ENCODE measurements around the gene DCLK2. TPM values are rescaled to one million over a fixed set of nuclear protein-coding genes. Genes with fewer than 3 reads are reported as not detected.

The DCLK2 gene
- total and polyA plus RNA-seq, 5 donors = 7.3 to 15.3 (median 13.1) TPM

DNA sequence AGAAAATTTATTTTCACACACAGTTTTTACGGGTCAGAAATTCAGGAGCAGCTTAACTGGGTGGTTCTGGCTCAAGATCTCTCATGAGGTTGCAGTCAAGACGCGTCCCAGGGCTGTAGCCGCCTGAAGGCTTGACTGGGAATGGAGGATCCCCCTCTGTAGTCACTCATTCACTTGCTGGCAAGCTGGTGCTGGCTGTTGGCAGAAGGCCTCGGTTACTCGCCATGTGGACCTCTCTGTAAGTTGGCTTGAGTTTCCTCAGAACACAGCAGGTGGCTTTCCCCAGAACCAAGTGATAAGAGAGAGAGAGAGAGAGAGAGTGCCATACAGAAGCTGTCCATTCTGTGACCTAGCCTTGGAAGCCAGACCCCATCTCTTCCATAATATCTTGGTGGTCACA is 132.8 kb downstream of the DCLK2 start:
- no peaks in the 10 kb centered on the region for H3K4me1 ChIP-seq (ENCODE audit: control insufficient read depth, insufficient read depth, low read length)
- intact Hi-C loops (cut with DNase I) = loop anchor here in 3 of 4 donors (2.0 to 10.0 kb wide), 3 partner anchors 196 to 202 kb away; no protein-coding TSS in a partner anchor
- no peaks in the 10 kb centered on the region for H3K9me3 ChIP-seq (ENCODE audit: control insufficient read depth, low read length)
- no peak for DNase-seq
- no peaks in the 10 kb centered on the region for H3K27me3 ChIP-seq (ENCODE audit: control insufficient read depth, insufficient read depth)
- no peak overlapping the region for H3K4me3 ChIP-seq (ENCODE audit: low read length)
- WGBS = 83% methylated on average over 6 of the region's 6 CpGs
- no peak overlapping the region for H3K27ac ChIP-seq (ENCODE audit: low read length)
- ATAC-seq = no peak

DNA sequence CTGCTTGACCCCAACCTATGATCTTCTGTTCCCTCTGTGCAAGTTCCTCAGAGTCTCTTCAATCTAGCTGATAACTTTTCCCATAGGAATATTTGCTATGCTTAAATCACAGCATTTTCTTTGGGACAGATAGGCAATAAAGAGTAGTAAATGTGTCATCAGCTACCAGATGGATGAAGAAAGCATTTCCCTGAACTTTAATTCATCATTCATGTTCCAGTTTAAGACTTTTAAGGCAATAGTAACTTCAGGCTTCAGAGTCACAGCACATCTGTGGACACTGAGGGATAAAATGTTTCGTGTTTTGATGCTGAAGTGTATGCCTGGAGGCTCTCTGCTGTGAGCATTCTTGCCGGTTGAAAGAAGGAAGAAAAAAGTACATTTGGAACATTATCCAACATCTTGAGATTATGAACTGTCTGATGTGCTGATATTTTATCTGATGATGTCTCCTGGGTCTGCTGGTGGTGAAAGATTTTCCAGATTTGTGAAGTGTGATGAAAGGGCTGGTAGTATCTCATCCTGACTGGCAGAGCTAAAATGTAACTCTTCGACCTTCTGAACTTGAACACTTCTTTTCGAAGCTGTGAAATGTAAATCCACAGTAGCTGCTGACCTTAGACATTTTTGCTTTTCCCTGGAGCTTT is 133.7 kb downstream of the DCLK2 start:
- intact Hi-C loops (cut with DNase I) = loop anchor here in 3 of 4 donors (2.0 to 10.0 kb wide), 3 partner anchors 197 to 203 kb away; no protein-coding TSS in a partner anchor
- Histone ChIP-seq H3K27me3 (ENCODE audit: control insufficient read depth, insufficient read depth) (no peaks in the 10 kb centered on the region), H3K4me3 (ENCODE audit: low read length) (no peak overlapping the region), H3K4me1 (ENCODE audit: control insufficient read depth, insufficient read depth, low read length) (no peaks in the 10 kb centered on the region), H3K9me3 (ENCODE audit: control insufficient read depth, low read length) (no peaks in the 10 kb centered on the region), H3K27ac (ENCODE audit: low read length) (no peak overlapping the region)
- DNase-seq = no peak
- 62% methylated on average over 4 of the region's 4 CpGs for WGBS
- no peak for ATAC-seq

DNA sequence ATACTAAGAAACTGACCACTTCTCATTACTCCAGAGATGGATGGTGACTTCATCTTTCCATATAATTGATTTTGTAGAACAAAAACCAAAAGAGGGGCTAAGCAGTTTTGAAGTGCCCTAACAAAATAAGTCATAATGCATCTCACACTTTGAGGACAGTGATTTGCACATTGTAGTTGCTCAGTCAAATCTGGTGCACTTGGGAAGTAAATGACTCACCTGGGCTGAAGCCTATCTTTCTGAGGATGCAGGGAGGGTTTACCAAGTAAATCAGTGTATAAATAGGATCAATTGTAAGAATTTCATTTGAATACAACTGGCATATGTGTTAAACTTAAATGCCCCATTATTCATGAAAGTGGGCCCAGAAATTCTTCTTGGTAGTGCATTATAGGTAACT is 134.2 kb downstream of the DCLK2 start:
- no peak overlapping the region for H3K4me3 ChIP-seq (ENCODE audit: low read length)
- ATAC-seq (no peak), DNase-seq (no peak)
- no peaks in the 10 kb centered on the region for H3K4me1 ChIP-seq (ENCODE audit: control insufficient read depth, insufficient read depth, low read length)
- no peaks in the 10 kb centered on the region for H3K27me3 ChIP-seq (ENCODE audit: control insufficient read depth, insufficient read depth)
- intact Hi-C loops (cut with DNase I) = loop anchor here in 2 of 4 donors (5.0 to 10.0 kb wide), 2 partner anchors 198 to 200 kb away; no protein-coding TSS in a partner anchor
- no peak overlapping the region for H3K27ac ChIP-seq (ENCODE audit: low read length)
- no peaks in the 10 kb centered on the region for H3K9me3 ChIP-seq (ENCODE audit: control insufficient read depth, low read length)

DNA sequence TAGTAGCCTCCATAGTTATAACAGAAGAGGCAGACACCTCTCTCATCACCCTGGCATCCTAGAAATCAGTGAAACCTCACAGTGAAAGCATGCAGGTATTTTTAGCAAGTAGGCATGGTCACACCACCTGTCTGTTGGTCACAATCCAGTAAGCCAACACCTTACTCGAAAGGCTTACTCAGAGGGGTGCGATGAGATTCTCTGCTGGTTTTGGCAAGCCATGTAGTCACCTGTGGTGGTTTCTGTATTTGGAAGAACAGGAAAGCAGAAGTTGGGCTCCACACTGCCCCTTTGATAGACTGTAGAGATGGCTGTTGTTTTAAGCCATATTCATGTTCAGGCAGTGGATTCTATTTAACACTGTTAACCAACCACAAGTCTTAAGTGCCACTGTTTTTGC is 134.7 kb downstream of the DCLK2 start:
- Histone ChIP-seq H3K4me3 (ENCODE audit: low read length) (no peak overlapping the region), H3K27me3 (ENCODE audit: control insufficient read depth, insufficient read depth) (no peaks in the 10 kb centered on the region), H3K27ac (ENCODE audit: low read length) (no peak overlapping the region), H3K9me3 (ENCODE audit: control insufficient read depth, low read length) (no peaks in the 10 kb centered on the region), H3K4me1 (ENCODE audit: control insufficient read depth, insufficient read depth, low read length) (no peaks in the 10 kb centered on the region)
- intact Hi-C loops (cut with DNase I) = loop anchor here in 2 of 4 donors (5.0 to 10.0 kb wide), 2 partner anchors 198 to 201 kb away; no protein-coding TSS in a partner anchor
- WGBS = 68% methylated on average over 2 of the region's 2 CpGs
- ATAC-seq (no peak), DNase-seq (no peak)

DNA sequence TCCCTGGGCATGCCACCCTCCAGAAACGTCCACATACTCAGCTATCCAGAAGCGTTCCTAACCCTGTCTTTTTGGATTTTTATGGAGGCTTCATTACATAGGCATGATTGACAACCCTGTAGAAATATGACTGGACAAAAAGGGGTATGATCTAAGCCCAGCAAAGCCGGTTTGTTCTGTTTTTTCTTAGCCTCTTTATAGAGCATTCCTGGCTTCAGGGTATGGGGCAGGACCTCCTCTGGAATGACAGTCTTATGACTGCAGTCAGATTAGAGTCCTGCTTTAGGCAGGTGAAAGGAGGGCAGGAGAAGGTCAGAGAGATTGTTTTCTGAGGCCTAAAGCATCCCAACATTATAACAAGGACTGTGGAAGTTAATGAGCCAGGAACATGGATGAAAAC is 137.4 kb downstream of the DCLK2 start:
- no peaks in the 10 kb centered on the region for H3K27me3 ChIP-seq (ENCODE audit: control insufficient read depth, insufficient read depth)
- 86% methylated on average over 3 of the region's 3 CpGs for WGBS
- H3K4me3 ChIP-seq (ENCODE audit: low read length) = no peak overlapping the region
- H3K4me1 ChIP-seq (ENCODE audit: control insufficient read depth, insufficient read depth, low read length) = no peaks in the 10 kb centered on the region
- H3K27ac ChIP-seq (ENCODE audit: low read length) = no peak overlapping the region
- ATAC-seq = no peak
- no peak for DNase-seq
- H3K9me3 ChIP-seq (ENCODE audit: control insufficient read depth, low read length) = no peaks in the 10 kb centered on the region
- intact Hi-C loops (cut with DNase I) = loop anchor here in 1 of 4 donors (10.0 kb wide), 1 partner anchor 201 kb away; no protein-coding TSS in a partner anchor

DNA sequence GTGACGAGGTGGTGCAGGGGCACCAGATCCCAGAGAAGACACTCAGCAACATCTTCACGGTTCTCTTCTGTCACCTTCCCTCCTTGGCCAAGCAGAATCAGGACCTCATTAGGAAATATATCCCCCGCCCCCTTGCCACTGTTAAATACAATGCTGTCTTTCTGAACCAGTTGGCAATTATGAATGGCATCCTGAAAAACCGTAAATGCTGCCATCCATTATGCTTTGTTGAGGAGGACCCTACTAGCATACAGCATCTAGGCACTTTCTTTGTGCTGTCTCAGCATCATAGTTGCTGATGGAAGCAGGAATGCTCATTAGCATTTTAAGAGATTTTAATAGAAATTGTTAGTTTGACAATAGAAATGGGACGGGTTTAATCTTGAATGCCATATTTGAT is 138.5 kb downstream of the DCLK2 start:
- DNase-seq (no peak), ATAC-seq (no peak)
- H3K27me3 ChIP-seq (ENCODE audit: control insufficient read depth, insufficient read depth) = no peaks in the 10 kb centered on the region
- H3K4me3 ChIP-seq (ENCODE audit: low read length) = no peak overlapping the region
- H3K4me1 ChIP-seq (ENCODE audit: control insufficient read depth, insufficient read depth, low read length) = no peaks in the 10 kb centered on the region
- H3K9me3 ChIP-seq (ENCODE audit: control insufficient read depth, low read length) = no peaks in the 10 kb centered on the region
- no peak overlapping the region for H3K27ac ChIP-seq (ENCODE audit: low read length)
- WGBS = 85% methylated on average over 5 of the region's 5 CpGs
- intact Hi-C loops (cut with DNase I) = loop anchor here in 1 of 4 donors (10.0 kb wide), 1 partner anchor 202 kb away; no protein-coding TSS in a partner anchor

DNA sequence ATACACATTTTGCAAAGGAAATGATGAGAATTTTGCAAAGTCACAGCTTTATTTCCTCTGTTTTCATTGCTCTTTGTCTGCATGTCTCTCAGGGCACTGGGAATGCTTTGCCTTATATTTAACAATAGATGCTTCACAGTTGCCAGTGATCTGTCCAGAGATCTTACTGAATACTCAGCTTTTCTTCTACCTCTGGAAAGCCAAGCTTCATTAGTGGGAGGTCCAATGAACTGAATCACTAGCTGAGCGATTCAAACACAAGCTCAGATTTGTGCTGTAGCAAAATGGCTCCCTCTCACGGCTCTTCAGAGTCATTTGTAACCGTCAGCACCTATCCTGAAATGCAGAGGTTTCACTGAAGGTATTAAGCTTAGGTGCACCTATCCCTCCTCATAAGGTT is 138.9 kb downstream of the DCLK2 start:
- 38% methylated on average over 3 of the region's 3 CpGs for WGBS
- Histone ChIP-seq H3K4me1 (ENCODE audit: control insufficient read depth, insufficient read depth, low read length) (no peaks in the 10 kb centered on the region), H3K4me3 (ENCODE audit: low read length) (no peak overlapping the region), H3K27me3 (ENCODE audit: control insufficient read depth, insufficient read depth) (no peaks in the 10 kb centered on the region), H3K9me3 (ENCODE audit: control insufficient read depth, low read length) (no peaks in the 10 kb centered on the region), H3K27ac (ENCODE audit: low read length) (no peak overlapping the region)
- peak in 1 of 2 donors; percentile 36 for ATAC-seq
- no peak for DNase-seq
- intact Hi-C loops (cut with DNase I) = loop anchor here in 1 of 4 donors (10.0 kb wide), 1 partner anchor 202 kb away; no protein-coding TSS in a partner anchor

DNA sequence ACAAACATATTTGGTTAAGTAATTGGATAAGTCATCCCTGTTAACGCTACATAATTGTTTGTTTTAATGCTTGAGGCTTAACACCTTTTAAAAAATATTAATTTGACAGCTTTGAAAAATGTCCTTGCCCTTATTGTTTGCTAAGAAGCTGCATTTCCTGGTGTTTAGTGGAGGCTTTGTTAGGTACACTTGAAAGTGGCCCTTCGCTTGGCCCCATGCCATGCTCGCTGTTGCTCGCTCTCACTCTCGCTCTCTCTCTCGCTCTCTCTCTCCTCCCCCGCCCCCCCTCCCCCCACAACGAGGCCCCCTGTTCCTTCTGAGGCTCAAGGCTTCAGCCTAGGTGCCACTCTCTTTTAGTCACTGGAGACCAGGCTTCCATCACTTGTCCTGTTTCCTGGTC is 139.6 kb downstream of the DCLK2 start:
- 68% methylated on average over 8 of the region's 8 CpGs for WGBS
- Histone ChIP-seq H3K4me1 (ENCODE audit: control insufficient read depth, insufficient read depth, low read length) (no peaks in the 10 kb centered on the region), H3K27ac (ENCODE audit: low read length) (no peak overlapping the region), H3K27me3 (ENCODE audit: control insufficient read depth, insufficient read depth) (no peaks in the 10 kb centered on the region), H3K9me3 (ENCODE audit: control insufficient read depth, low read length) (no peaks in the 10 kb centered on the region), H3K4me3 (ENCODE audit: low read length) (no peak overlapping the region)
- ATAC-seq = no peak
- intact Hi-C loops (cut with DNase I) = loop anchor here in 1 of 4 donors (10.0 kb wide), 1 partner anchor 203 kb away; no protein-coding TSS in a partner anchor
- DNase-seq = peak in 1 of 3 donors; percentile 47

DNA sequence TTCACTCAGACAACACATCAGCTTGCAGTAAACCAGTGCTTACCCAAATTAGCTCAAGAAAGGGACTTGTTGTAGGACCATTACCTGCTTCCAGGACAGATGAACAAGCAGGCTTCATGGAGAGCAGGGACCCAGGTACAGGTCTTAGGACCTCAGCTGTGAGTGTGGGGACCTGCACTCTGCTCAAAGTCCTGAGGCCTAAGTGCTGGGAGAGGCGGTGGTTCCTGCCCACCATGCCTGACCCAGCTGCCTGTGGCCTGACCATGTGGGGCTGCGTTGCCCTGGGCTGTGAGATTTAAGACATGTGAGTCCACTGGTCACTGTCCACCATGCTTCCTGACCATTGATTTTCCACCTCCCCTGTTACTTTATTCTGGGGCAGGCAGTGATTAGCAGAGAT is 140.2 kb downstream of the DCLK2 start:
- H3K9me3 ChIP-seq (ENCODE audit: control insufficient read depth, low read length) = no peaks in the 10 kb centered on the region
- H3K27ac ChIP-seq (ENCODE audit: low read length) = no peak overlapping the region
- no peak overlapping the region for H3K4me3 ChIP-seq (ENCODE audit: low read length)
- ATAC-seq (no peak), DNase-seq (no peak)
- WGBS = 98% methylated on average over 2 of the region's 2 CpGs
- intact Hi-C loops (cut with DNase I) = loop anchor here in 1 of 4 donors (10.0 kb wide), 1 partner anchor 204 kb away; no protein-coding TSS in a partner anchor
- H3K4me1 ChIP-seq (ENCODE audit: control insufficient read depth, insufficient read depth, low read length) = no peaks in the 10 kb centered on the region
- H3K27me3 ChIP-seq (ENCODE audit: control insufficient read depth, insufficient read depth) = no peaks in the 10 kb centered on the region

DNA sequence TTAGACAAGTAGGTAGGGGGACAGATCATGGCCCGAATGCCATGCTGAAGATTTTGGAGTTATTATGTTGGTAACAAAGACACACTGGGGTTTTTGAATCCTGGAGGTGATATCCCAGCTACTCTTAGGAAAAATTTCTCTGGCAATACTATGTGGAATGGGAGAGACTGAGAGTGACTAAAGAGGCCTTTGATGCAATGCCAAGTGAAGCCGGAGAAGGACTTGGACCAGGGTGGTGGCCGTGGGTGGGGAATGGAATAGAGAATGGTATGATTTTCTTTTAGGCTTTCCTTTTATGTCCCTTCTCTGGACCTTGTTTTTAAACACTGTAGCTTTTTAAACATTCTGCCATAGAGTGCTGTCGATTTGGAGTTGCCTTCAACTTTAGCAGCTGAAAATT is 141.6 kb downstream of the DCLK2 start:
- no peak overlapping the region for H3K27ac ChIP-seq (ENCODE audit: low read length)
- intact Hi-C loops (cut with DNase I) = loop anchor here in 1 of 4 donors (10.0 kb wide), 1 partner anchor 205 kb away; no protein-coding TSS in a partner anchor
- no peaks in the 10 kb centered on the region for H3K4me1 ChIP-seq (ENCODE audit: control insufficient read depth, insufficient read depth, low read length)
- H3K27me3 ChIP-seq (ENCODE audit: control insufficient read depth, insufficient read depth) = no peaks in the 10 kb centered on the region
- no peaks in the 10 kb centered on the region for H3K9me3 ChIP-seq (ENCODE audit: control insufficient read depth, low read length)
- no peak overlapping the region for H3K4me3 ChIP-seq (ENCODE audit: low read length)
- WGBS = 67% methylated on average over 4 of the region's 4 CpGs
- DNase-seq (no peak), ATAC-seq (no peak)

DNA sequence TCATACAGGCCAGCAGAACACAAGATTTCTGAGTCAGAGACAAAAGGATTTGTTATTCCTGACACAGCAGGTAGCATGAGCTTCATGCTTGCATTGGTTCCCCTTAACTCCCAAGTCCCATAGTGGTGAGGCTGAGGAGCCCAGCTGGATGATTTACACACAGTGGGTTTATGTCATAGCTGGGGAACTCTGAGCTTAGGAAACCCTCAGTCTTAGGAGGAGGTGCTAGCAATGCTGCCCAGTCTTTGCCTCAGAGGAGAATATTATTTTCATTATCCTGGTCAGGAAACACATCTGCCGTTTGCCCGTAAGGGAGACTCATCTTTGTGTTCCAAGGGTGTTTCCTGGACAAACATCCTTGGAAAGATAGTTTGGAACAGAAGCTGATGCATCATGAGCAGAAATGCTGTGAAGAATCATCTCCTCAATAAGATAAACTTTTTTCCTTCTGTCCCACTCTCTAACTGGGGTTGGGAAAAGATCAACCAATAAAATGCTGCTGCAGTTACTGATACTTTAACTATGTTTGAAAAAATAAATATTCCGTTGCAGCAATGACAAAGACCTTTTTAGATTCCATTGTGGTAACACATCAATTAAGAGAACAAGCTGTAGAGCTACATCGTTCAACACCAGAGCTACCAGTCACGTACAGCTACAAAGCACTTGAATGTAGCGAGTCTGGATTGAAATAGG is 146.8 kb downstream of the DCLK2 start:
- Histone ChIP-seq H3K4me1 (ENCODE audit: control insufficient read depth, insufficient read depth, low read length) (peaks cover 2% of the 10 kb centered on the region), H3K27me3 (ENCODE audit: control insufficient read depth, insufficient read depth) (no peaks in the 10 kb centered on the region), H3K9me3 (ENCODE audit: control insufficient read depth, low read length) (no peaks in the 10 kb centered on the region), H3K27ac (ENCODE audit: low read length) (no peak overlapping the region), H3K4me3 (ENCODE audit: low read length) (no peak overlapping the region)
- intact Hi-C loops (cut with DNase I) = loop anchor here in 1 of 4 donors (5.0 kb wide), 1 partner anchor 223 kb away; no protein-coding TSS in a partner anchor
- 70% methylated on average over 6 of the region's 6 CpGs for WGBS
- ATAC-seq (no peak), DNase-seq (no peak)
